HG03095 (cell line): ENCODE measurements around the gene KNOP1.
"Not testable (repeated sequence)": the region's sequence is repeated elsewhere in the genome, so short reads cannot be mapped to it uniquely, and the experiment has no call there.

Experiments
- ATAC-seq: cut with Tn5 transposase; IDR thresholded peaks from one replicate; pipeline ENCODE4 v1.9.1; 2021; ENCODE audit warnings: moderate library complexity; ENCODE audit not compliant: unreplicated experiment

The KNOP1 gene

DNA sequence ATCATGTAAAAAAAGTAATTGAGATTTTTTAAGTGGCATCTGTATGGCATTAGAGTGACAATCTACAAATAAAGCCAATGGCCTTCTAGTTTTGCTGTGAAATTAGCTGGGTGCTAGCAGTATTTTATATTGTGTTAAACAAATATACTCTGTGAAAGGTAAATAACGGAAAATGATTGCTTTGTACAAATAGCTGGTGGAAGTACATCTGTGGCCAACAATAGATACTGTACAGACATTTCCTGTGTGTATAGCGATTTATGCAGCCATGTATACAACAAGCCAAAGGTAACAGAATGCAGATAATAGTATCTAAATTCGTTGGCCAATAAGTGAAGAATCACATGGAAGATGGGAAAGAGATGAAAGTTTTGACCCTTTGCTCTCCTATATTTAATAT is 26.6 kb upstream of the KNOP1 start:
- ATAC-seq = no peak

DNA sequence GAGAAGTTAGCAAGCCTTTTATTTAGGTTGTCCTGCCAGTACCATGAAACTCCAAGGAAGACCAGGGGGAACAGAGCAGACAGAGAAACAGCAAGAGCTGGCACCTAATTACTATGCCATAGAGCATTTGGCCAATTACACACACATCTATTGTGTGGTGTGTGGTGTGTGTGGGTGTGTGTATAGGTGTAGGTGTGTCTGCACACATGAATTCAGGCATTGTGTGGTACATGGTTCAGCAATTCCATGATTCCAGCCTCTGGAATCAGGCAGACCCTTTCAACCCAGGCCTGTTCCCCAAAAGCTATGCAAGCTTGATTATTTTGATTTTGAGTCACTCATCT is 25.8 kb upstream of the KNOP1 start:
- ATAC-seq = no peak

DNA sequence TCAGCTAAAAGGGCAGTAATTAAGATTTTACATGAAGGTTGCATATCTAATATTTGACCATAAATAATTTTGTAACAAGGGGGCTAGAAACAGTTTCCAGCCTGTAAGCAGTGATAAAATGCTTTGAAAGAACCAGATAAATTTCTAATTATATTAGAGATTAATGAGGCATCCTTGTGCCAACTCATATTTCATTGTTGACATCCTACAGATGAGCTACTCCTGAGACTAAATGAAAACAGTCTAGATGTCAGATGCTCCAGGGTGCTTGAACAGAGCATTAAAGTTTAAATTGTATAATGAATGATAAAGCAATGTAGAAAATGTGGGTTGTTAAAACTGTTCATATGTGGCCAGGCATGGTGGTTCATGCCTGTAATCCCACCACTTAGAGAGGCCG is 23.3 kb upstream of the KNOP1 start:
- no peak for ATAC-seq

DNA sequence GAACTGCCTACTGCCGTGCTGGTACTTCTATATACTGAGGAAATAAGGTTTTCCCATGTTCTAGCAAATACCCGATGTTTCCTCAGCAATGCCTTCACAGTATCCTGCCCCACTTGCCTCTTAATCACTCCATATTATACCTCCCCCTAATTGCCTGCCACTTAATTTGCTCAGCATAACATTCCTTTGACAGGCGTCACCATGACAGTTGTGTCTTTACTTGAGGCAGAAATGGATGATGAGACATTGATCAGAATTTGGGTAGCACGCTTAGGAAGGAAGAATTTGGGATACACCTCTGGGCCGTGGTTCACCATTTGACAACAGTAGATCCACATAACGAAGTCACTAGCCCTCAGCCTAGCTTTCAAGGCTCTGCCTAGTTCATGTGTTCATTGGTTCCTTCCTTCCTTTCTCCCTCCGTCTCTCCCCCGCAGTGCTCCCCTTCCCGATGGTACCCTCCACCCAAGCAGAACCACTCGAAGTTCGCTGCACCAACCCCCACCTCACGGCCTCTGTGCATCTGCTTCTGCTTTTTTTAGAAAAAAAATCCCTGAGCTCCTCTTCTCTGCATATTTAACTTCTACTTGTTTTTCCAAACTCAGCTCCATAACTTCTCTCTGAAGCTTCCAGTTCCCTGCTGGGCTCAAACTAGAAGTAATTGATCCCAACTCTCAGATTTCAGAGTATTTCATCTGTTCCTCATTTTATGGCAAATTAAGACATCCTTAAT is 19.4 kb upstream of the KNOP1 start:
- no peak for ATAC-seq

DNA sequence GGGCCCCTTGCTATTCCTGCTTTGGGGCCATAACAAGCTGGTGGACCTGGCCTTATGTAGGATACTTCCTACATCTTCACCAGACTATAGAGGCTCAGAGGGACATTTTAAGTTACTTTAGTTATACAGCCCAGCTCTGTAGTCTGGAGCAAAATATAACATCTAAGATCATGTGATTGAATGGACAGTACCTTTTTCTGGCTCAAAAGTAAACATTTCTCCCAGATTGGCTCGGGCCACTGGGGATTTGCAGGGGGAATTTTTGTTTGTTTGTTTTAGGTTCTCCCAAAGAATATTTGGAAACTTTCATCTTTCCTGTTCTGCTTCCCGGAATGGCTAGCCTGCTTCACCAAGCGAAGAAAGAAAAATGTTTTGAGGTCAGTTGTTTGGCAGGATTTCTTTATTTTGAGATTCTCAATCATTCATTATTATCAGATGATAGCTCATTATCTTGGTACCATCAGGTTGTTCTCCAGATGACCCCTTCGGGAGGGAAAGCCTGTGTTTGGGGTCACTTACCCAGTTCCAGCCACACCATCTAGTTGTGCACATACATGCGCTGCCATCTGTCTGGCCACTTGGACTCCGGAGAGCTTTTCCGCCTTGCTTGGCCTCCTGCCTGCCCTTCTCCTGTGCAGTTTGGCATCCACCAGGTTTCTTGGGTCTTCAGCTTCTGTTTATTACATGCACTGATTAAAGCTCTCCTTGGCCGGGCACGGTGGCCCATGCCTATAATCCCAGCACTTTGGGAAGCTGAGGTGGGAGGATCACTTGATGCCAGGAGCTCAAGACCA is 17.2 kb upstream of the KNOP1 start:
- no peak for ATAC-seq

DNA sequence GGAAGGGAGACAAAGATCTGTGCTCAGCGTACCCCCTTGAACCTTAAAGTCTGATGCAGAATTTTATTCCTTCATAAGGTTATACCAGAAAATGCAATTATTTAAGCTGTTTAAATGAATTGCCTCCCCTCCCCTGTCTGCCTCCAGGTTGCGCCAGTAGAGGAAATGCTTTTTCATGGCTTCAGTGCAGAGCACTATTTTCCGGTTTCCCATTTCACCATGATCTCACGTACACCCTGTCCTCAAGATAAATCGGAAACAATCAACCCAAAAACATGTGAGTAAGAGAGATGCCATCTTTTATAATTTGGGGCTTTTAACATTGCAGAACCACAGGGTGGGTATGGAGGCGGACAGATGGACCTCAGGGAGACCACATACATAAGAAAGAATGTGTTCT is 15.5 kb upstream of the KNOP1 start:
- no peak for ATAC-seq

DNA sequence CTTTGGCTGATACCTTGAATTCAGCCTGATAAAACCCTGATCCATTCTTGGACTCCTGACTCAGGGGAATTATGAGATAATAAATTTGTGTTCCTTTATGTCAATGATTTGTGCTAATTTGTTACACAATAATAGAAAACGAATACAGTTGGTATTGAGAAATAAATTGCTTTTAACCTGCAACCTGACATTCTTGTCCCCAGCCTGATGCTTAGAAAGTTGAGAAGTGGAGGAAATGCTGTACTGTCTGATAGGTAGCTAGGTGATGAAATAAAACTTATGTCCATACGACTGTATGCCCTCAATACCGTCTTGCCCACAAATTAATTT is 10.6 kb upstream of the KNOP1 start:
- ATAC-seq = no peak

DNA sequence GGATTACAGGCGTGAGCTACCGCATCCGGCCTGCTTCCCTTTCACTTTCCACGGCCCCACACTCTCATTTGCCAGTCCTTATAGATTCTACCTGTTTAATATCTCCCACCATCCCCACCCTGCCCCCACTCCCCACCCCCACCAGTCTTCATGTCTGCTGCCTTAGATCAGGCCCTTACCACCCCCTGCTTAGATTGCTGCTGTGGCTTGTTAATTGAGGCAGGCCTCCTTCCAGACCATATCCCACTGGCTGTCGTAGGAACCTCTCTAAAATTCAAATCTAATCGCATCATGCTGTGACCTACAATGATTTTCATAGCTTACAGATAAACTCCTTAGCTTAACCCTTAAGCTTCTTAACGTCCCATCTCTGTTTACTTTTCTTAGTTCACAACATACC is 5.0 kb upstream of the KNOP1 start:
- no peak for ATAC-seq

DNA sequence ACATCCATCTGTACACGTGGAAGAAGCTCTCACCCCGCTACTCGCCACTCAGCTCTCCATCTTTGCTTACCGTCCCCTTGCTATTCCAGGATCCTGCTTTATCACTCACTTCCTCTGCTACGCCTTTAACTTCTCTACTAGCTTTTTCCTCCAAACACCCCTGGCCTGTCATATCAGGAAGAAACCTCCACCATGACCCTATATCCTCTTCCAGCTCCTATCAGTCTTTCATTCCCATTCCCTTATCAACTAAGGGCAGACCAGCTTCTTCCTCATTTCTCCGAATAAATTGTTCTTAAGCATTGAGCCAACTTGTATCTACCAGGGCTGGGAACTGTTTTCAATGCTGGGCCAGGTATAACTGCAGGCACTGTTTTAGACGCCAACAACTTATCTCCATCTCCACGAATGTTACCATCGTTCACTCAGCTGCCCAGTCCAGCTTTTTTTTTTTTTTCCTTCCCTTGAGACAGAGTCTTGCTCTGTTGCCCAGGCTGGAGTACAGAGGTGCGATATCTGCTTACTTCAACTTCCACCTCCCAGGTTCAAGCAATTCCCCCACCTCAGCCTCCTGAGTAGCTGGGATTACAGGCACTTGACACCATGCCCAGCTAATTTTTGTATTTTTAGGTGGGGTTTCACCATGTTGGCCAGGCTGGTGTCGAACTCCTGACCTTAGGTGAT is 4.4 kb upstream of the KNOP1 start:
- no peak for ATAC-seq

DNA sequence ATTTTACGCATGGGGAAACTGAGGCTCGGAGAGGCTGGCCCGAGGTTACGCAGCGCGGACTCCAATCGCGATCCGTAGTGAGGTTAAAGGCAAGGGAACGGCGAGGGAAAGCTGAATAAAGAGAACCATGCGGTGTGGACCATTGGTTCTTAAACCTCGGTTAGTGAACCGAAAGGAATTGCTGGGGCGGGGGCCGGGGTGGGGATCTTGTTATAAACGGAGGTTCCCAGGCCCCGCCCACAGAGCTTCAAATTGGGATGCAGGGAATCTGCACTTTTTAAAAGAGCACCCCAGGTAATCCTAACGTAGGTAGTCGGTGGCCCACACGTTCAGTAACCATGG is 568 bp upstream of the KNOP1 start:
- no peak for ATAC-seq

DNA sequence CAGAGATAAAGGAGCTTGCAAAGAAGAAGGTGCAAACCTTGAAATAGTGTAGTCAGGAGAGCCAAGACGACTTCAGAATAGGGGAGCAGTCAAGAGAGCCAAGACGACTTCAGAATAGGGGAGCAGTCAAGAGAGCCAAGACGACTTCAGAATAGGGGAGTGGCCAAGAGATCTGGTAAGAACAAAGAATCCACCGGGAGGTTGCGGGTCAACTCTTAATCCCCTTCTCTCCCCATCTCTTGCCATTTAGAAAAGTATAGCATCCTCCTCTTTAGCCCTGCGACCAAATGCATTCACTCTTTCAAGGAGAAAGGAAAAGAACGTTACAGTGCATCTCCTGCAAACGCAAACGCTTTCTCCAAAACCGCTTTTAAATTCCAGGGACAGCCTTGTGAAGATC is 713 bp downstream of the KNOP1 start:
- ATAC-seq = no peak

DNA sequence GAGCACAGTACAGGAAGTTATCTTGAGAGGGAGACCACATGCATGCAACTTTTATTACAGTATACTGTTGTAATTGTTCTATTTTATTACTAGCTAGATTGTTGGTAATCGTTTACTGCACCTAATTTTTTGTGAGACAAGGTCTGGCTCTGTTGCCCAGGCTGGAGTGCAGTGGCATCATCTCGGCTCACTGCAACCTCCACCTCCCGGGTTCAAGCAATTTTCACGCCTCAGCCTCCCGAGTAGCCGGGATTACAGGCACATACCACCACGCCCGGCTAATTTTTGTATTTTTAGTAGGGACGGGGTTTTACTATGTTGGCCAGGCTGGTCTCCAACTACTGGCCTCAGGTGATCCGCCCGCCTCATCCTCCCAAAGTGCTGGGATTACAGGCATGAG is 1.3 kb downstream of the KNOP1 start:
- ATAC-seq = not testable (repeated sequence)

DNA sequence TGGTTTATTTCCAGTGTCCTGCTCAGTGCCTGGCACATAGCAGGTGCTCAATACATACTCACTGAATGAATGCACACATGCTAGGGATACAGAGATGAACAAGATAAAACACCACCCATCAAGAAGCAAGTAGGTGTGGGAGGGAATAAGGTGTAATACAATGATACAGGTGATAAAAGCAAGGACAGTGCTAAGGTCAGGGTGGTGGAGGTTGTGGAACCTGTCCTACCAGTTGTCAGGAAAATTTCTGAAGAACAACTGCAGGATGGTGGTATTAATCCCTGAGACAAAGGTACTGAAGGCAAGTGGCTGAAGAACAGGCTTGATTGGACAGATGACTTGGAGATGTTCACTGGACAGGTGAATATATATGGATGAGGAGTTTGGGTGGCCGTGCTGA is 1.8 kb downstream of the KNOP1 start:
- no peak for ATAC-seq

DNA sequence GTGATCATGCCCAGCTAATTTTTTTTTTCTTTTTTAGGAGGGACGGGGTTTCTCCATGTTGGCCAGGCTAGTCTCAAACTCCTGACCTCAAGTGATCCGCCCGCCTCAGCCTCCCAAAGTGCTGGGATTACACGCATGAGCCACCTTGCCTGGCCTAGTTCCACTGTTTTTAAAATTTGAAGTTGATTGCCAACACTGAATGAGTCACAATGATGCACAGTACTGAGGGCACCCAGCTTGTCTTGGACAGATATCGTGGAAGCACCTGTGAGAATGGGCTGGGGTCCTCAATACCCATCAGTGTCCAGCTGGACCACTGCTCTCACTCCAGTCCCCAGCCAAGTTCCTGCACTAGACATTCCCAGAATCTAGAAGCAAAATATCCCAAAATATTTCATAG is 2.5 kb downstream of the KNOP1 start:
- no peak for ATAC-seq

DNA sequence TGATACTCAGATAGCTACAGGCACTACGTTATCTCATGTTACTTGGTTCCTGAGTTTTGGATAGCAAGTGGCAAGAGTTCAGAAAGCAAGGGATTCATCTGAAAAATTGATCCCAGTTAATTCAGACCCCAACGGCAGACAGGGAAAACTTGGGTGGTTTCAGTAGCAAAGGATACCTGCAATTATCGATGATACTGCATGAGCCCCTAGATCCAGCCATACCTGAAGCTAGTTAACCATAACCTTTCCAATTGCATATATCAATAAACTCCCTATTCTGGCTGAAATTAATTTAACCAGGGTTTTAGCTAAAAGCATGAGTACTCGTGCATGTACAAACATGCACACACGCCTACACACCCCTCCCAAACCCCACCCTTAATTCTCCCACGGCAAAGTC is 4.3 kb downstream of the KNOP1 start:
- no peak for ATAC-seq

DNA sequence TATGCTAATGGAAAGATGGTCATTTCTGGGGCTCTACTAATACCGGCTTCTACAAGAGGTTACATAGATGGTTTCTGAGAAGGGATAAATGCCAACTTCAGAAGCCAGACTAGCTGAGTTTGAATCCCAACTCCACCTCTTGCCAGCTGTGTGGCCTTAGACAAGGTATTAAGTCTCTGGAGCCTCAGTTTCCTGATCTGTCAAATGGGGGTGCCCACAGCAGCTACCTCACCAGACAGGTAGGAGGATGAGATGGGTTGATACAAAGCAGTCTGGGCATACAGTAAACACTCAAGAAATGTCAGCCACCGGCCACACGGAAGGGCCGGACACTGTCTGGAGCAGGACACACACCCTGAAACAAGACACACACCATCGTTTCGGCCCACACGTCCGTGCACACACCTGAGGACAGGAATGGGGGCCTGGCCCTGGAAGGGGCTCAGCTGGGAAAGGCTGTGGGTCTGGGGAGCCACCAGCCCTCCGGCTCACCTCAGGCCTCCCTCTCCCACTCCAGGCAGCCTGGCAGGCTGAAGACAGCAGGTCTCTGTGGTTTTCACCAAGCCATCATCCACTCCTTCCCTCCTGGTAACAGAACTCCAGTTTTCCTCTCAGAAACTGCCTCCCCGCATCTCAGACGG is 5.5 kb downstream of the KNOP1 start:
- ATAC-seq = no peak

DNA sequence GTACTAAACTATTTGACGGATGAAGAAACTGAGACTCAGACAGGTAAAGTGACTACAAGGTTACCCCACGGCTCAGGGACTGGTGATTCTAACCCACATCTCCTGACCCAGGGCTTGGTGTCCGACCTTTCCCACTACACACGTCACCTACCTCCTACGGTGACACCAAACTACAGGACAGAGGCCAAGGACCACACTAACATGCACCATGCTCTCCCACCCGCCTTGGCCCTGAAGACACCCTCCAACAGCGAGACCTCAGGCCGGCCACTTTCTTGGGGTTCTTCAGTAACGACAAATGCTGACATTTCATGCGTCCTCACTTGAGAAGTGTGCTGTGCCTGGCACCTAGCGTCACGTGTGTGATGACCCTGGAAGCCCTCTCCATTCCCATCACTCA is 6.4 kb downstream of the KNOP1 start:
- ATAC-seq = no peak

DNA sequence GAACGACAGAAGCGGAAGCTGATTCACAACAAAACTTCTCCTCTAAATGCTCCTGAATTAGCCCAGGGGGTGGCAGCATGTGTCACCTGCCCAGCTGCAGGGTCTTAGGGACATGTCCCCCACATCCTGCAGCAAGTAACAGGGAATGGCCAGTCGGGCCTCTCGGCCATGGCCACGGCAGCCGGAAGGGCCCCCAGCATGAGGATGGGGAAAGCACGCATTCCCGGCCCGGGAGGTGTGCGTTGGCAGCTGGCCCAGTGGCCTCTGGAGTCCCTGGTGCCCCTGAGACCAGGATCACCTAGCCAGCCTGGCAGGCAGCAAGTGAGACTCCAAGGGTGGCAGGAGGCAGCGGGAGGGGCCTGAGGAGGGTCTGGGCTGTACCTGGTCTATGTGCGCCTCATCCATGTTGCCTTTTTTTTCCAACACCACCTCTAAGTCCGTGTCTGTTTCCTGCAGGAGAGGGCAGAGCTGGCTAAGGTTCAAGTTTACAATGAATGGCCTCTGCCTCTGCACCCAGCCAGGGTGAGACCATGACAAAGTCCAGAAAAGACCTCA is 7.0 kb downstream of the KNOP1 start:
- no peak for ATAC-seq

DNA sequence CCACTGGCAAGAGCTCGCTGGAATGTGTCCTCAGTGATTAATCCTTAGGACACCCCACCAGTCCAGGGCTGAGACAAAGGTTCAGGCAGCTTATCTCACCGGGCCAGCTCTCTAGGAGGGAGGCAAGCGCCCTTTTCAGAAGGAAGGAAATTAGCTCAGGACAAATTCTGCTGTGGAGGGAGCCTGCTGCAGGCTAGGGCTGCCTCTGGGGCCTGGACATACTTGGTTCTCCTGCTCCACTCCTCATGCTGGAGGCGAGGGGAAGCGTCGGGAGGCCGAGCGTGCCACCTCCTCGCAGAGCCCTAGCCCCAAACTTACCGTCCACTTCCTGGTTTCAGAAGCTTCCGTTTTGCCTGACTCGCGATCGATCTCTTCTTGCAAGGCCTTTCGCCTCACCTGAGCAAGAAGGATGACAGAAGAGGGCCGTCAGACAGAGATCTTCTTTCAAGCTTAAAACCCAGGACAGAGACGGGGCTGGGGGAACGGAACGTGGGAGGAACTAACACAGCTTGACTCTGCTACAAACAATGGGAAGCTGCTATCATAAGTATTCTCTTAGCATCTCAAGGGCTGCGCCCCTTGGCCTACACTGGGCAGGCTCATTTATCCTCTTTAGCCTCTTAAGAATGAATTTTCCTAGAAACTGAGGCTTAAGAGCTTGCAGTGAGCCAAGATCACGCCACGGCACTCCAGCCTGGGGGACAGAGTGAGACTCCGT is 7.7 kb downstream of the KNOP1 start:
- ATAC-seq = no peak

DNA sequence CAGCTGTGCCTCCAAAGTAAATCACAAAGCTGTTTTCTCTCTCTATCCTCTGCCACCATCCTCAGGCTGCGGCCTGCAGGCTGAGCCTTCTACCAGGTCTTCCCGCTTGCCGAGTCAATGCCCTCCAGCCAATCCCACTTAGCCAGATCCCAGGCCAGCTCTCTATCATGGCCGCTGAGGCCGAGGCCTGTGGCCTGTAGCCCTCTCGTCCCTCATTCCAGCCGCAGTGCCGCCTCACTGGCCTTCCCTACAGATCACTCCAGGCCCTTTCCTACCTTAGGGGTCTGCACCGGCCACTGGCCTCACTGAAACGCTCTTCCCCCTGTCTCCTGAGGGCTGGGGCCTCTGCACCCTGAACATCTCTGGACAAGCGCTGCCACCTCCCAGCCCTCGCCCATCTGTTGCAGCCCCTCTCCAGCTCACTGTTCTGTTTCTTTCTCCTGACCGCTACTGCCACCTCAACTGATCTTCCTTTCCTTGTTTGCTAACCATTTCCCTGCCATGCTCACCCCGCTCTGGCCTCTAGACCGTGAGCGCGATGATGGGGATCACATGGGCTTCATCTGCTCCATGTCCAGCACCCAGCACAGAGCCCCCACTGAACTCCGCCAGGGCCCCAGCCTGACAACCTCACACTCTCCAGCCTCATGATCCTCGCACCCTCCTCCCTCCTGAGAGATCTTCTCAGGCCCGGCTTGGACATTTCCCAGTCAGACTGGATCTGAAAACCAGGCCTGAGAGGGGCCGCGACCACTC is 8.5 kb downstream of the KNOP1 start:
- no peak for ATAC-seq
